AG20443 (cell line): ENCODE measurements around the gene TYW1B.
"Not testable (repeated sequence)": the region's sequence is repeated elsewhere in the genome, so short reads cannot be mapped to it uniquely, and the experiment has no call there.

ENCODE experiments used
- DNase-seq: peaks from one replicate; pipeline ENCODE4 v3.0.0; 2012; ENCODE audit warnings: low spot score, mixed read lengths

The TYW1B gene

GRCh38 chr7:72696643-72697042, 131.4 kb downstream of the TYW1B start:
- DNase-seq = not testable (repeated sequence)

GRCh38 chr7:72695482-72695881, 132.5 kb downstream of the TYW1B start:
- not testable (repeated sequence) for DNase-seq

GRCh38 chr7:72691442-72691841, 136.6 kb downstream of the TYW1B start:
- DNase-seq = not testable (repeated sequence)

GRCh38 chr7:72690177-72690576, 137.8 kb downstream of the TYW1B start:
- DNase-seq = not testable (repeated sequence)

- DNase-seq = not testable (repeated sequence)
These were observed 138.7 kb downstream of the TYW1B start for GRCh38 chr7:72689344-72689743.

- DNase-seq = not testable (repeated sequence)
These were observed 146.8 kb downstream of the TYW1B start for GRCh38 chr7:72681211-72681610.

- not testable (repeated sequence) for DNase-seq
These were observed 151.1 kb downstream of the TYW1B start for GRCh38 chr7:72676880-72677279.

GRCh38 chr7:72676086-72676690, 151.8 kb downstream of the TYW1B start:
- peak; percentile 10 for DNase-seq

GRCh38 chr7:72675686-72676085, 152.3 kb downstream of the TYW1B start:
- not testable (repeated sequence) for DNase-seq

GRCh38 chr7:72674394-72674793, 153.6 kb downstream of the TYW1B start:
- no peak for DNase-seq

- DNase-seq = not testable (repeated sequence)
These were observed 157.2 kb downstream of the TYW1B start for GRCh38 chr7:72670850-72671249.

- not testable (repeated sequence) for DNase-seq
These were observed 159.6 kb downstream of the TYW1B start for GRCh38 chr7:72668435-72668834.

GRCh38 chr7:72667049-72667448, 161.0 kb downstream of the TYW1B start:
- DNase-seq = not testable (repeated sequence)

GRCh38 chr7:72648574-72648973, 179.4 kb downstream of the TYW1B start:
- DNase-seq = not testable (repeated sequence)

GRCh38 chr7:72643708-72644107, 184.3 kb downstream of the TYW1B start:
- not testable (repeated sequence) for DNase-seq

- not testable (repeated sequence) for DNase-seq
These were observed 186.3 kb downstream of the TYW1B start for GRCh38 chr7:72641485-72642248.

GRCh38 chr7:72640740-72641139, 187.3 kb downstream of the TYW1B start:
- DNase-seq = not testable (repeated sequence)

GRCh38 chr7:72635273-72635908, 192.6 kb downstream of the TYW1B start:
- not testable (repeated sequence) for DNase-seq

- not testable (repeated sequence) for DNase-seq
These were observed 195.2 kb downstream of the TYW1B start for GRCh38 chr7:72632765-72633292.

- DNase-seq = not testable (repeated sequence)
These were observed 199.6 kb downstream of the TYW1B start for GRCh38 chr7:72628375-72628774.

- DNase-seq = not testable (repeated sequence)
These were observed 201.5 kb downstream of the TYW1B start for GRCh38 chr7:72626428-72627011.
